HG03280 (cell line): ENCODE data around the gene WNK2.

Experiments used
- ATAC-seq: cut with Tn5 transposase; IDR thresholded peaks from one replicate; pipeline ENCODE4 v1.9.1; 2021; ENCODE audit warnings: mild to moderate bottlenecking, moderate library complexity; ENCODE audit not compliant: unreplicated experiment

The WNK2 gene

DNA sequence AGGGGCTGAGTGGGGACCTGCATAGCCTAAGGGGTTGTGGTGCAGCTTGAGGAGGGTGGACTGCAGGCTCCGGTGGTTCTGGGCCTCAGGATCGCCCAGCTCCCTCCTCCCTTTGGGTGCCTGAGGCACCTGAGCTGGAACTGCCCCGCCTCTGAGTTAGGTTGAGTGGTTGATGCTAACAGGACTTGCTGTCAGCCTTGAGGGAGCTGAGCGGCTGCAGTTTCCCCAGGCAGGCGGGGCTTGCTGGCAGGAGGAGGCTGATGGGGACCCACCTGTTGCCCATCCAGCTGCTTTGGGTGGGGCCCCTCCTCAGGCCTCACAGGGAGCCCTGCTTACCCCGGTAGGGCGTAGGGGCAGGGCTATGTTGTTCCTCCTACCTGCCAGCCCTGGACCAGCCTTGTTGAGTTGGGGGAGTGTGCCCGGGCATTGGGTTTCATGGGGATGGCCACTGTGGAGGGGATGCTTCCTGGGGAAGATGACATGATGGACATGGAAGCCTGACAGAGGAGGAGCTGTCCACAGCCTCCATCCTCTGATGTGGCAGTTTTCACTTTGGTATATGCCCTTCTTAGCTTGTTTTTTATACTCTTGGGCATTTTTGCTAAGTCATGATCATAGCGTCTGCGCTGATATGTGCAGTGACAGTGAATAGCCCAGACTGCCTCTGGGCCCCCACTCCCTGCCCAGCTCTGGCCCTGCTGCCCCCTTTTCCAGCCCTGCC lies 14.3 kb downstream of the WNK2 start:
- no peak for ATAC-seq

DNA sequence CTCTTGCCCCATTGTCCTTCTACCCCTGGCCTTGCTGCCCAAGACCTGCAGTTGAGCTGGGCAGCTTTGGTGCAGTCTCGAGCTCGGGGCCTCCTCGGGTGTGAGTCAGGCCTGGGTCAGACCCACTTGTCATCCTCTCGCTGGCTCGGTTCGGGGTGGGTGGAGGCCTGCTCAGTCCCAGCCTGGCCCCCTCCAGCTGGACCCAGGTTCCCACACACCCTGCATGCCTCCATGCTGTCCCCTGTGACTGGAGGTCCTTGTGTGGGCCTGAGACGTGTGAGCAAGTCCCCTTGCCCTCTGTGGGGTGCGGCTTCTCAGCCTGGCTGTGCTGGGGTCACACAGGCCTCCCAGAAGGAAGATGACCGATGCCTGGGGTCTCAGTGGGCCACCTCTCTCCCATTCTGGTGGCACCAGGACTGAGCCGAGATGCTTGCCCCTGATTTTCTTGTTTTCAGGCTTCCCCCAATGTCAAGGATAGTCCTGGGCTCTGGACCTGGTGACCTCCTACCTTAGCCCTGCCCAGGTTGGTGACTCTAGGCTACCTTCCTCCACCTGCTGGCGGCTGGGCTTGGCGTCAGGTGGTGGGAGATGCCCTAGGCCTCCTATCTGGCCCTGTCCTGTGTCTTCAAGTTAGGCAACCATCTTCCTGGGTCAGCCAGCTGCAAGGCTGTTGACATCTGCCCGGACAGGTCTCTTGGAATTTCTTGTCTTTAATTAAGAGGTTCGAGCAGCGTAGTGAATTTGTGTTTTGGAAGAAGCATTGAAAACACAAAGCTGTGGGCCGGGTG lies 15.1 kb downstream of the WNK2 start:
- no peak for ATAC-seq

GRCh38 chr9:93200449-93200742 lies 16.5 kb downstream of the WNK2 start:
- ATAC-seq, result no peak

DNA sequence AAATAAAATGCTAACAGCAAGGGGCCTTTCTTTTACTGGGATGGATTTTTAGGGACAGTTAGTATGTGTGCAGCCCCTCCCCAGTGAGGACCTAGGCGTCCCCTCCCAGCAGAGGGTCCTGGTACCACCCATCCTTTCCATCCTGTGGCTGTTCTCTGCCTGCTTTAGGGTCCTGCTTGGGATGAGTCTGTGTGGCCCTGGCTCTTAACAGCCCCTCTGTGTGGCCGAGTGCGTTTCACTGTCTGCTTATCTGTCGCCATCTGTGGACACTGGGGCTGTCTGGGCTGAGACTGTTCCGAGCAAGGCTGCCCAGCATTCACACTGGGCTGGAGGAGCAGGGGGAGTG lies 17.0 kb downstream of the WNK2 start:
- ATAC-seq, result no peak

GRCh38 chr9:93203026-93203717 lies 19.2 kb downstream of the WNK2 start:
- no peak for ATAC-seq

- ATAC-seq, result no peak
Observed at GRCh38 chr9:93203718-93204469, 20.0 kb downstream of the WNK2 start.

GRCh38 chr9:93204470-93205043 lies 20.6 kb downstream of the WNK2 start:
- no peak for ATAC-seq

DNA sequence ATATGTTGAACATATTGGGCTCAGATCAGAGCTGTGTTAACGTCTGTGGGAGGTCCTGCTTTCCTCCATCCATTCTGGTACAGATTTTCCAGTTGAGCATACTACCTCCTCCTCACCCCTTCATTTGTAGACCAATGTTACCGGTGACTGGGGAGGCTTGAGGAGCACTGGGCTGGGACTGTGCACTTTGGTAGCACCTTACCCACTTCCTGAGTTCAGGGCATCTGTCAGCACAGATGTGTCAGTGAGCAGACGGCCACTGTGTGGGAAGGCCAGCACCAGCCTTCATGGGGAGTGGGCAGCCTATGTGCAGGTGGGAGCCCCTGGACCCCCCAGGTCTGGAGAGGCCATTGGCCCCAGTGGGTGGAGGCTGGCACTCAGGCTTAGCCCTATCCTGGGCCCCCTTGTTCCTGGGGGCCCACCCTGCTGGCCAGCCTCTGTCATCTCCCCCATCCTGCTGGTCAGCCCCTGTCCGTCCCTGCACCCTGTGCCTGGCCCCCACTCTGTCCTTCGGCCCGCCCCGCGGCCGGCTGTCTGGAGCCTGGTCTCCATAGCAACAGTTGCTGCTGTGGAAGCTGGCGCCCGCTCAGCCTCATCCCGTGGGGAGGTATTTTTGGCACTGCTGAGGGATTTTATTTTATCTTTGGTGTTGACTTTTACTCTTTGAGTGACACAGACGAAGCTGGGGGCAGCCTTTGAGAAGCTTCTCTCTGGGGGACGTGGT lies 21.3 kb downstream of the WNK2 start:
- ATAC-seq, result no peak

DNA sequence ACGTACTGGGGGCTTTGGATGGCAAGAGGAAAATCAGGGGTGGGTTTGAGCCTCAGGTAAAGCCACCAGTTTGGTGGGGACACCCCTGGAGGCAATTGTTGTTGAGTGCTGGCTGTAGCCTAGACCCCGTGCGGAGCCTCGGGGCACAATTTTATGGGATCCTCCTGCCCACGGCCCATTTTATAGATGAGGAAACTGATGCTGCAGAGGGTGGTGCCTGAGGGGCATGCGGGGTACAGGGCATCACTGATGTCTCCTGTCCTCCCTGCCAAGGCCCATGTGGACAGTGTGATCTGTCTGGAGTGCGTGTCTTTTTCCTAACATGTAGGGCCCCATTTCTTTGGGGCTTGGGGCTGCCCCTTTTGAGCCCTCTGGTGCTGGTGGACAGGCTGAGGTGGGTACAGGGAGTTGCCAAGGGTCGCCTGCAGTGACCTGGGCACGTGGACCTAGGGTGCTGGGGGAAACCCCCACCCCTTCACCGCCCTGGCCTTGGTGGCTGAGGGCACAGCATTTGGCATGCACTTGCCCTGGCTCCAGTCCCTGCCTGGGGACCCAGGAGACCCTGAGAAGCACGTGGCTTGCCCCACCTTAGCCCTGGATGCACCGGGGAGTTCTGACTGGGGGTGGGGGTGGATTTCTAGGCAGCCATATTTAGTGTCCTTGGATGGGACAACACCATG lies 22.1 kb downstream of the WNK2 start:
- ATAC-seq, result no peak

- no peak for ATAC-seq
Observed at GRCh38 chr9:93206576-93207155, 22.7 kb downstream of the WNK2 start.

- no peak for ATAC-seq
Observed at GRCh38 chr9:93207326-93207814, 23.4 kb downstream of the WNK2 start.

- ATAC-seq, result no peak
Observed at GRCh38 chr9:93207860-93208734, 24.2 kb downstream of the WNK2 start.

GRCh38 chr9:93209097-93209496 lies 25.2 kb downstream of the WNK2 start:
- ATAC-seq, result no peak

DNA sequence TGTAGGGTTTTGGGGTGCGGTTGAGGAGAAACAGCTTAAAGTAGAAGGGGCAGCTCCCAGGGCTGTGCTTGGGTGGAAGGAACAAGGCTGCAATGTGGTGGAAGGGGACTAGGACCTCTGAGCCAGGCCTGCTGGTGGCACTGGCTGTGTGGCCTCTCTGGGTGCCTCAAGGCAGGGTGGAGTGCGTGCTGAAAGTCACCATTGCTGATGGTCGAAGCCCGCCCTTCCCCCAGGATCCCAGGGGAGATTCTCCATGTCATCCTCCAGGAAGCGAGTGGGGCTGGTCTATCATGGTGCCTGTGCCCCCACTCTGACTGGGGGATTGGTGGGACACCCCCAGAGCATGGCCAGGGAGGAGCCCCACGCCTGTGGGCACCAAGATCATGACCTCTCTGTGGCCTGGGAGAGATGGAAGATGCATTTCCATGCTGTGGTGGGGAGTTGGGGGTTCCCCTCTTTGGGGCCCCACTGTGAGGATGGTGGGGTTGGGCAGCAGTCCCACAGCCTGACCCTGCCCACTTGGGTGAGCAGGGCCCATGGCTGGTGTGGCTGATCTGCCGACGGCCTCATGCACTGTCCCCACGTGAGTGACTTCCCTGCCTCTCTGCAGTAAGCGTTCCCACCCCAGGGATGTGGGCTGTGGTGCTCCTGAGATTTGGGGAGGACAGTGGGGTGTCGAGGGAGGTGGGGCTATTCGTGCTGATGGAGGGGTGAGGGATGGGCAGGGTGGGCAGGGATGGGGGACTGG lies 25.8 kb downstream of the WNK2 start:
- ATAC-seq, result no peak

DNA sequence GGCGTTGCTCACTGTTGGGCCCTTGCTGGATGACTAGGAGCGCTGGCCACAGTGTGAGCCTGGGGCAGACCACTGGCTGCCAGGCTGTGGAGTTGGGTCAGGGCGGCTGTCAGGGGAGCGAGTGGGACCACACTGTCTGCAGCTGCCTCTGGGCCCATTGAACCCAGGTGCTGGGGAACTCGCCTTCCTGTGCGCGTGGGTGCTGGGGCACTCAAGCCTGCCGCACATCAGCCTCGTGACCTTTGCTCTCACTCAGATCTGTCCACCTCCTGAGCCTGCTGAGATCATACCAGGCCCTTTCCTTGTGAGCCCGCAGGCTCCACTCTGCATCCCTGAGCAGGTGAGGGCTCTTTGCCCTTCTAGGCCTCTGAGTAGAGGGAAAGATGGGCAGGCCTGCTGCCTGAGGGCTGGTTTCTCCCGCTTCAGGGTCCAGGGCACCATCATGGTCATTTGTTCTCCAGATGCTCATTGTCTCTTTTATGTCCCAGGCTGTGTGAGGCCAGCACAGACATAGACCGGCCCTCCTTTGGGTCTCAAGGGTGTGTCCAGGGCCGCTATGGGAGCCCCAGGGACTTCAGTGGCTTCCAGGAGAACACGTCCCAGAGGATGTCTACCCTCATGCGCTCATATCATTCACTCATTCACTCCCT lies 26.5 kb downstream of the WNK2 start:
- ATAC-seq, result no peak

DNA sequence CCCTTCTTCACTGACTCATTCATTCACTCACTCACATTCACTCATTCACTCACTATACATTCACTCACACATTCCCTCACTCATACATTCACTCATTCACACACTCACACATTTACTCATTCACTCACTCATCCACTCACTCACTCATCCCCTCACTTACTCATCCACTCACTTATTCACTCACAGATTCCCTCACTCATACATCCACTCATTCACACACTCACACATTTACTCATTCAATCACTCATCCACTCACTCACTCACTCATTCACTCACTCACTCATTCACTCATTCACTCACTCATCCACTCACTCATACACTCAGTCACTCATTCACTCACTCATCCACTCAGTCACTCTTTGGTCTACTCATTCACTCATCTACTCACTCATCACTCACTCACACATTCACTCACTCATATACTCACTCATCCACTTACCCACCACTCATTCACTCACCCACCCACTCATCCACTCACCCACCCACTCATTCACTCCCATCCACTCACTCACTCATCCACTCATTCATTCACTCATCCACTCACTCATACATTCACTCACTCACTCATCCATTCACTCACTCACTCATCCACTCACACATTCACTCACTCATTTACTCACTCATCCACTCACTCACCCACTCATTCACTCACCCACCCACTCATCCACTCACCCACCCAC lies 27.2 kb downstream of the WNK2 start:
- no peak for ATAC-seq

DNA sequence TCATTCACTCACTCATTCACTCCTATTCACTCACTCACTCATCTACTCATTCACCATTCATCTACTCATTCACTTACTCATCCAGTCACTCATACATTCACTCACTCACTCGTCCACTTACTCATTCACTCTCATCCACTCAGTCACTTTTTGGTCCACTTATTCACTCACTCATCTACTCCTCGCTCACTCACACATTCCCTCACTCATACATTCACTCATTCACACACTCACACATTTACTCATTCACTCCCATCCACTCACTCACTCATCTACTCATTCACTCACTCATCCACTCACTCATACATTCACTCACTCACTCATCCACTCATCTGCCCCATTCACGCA lies 27.7 kb downstream of the WNK2 start:
- ATAC-seq, result no peak
